ENCODE results near the gene GPBP1. TPM values are rescaled to one million over a fixed set of nuclear protein-coding genes. Genes with fewer than 3 reads are reported as not detected.
"Not testable (repeated sequence)": the region's sequence is repeated elsewhere in the genome, so short reads cannot be mapped to it uniquely, and the experiment has no call there.

The GPBP1 gene
- total and polyA plus RNA-seq, 2 donors (not counting 1 experiment from before 2014, with no cell fraction given) = 50.4 to 82.1 TPM

DNA sequence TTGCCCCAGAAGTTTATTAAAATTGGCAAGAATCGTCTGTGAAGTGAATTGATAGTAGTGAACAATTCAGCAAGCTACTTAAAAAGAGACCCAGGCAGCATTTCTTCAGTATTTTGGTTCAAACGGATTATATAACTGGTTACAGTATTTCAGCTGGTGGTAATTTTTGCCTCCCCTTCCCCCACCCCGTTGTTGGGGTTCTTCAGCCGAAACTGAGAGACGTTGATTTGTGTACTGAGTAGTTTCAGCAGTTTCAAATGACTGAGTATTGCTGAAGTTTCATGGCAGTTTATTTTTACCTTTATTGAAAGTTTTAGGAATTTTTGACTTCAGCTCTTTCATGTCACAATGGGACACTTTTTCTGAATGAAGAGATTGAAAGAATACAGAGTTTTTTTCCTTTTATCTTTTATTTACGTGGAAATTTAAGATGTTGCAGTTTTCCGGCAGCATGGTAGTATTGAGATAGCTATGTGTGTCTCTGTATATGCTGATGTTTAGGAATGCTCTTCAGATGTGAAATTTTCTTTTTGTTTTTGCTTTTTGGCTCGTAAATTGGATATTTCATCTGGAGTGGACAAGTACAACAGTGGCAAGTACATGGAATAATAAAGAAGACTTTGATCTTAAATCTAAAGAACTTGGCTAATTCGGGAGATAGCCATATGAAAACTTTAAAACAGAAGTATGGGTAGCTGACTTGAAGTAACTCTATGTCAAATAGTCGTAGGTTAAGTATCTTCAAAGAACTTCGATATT is 1.9 kb downstream of the GPBP1 start:
- Histone ChIP-seq H2AFZ (ENCODE audit: low read length) (no peak overlapping the region), H3K9me3 (ENCODE audit: control insufficient read depth, insufficient read depth, low read depth, low read length) (no peaks in the 10 kb centered on the region), H3K79me2 (ENCODE audit: control insufficient read depth, insufficient read depth, low read length) (peaks cover 68% of the 10 kb centered on the region), H3K4me3 (replicated peaks in 1 of 4; ENCODE audit: control extremely low read depth in 1 of 4, insufficient read depth in 1 of 4, low read depth in 3 of 4, low read length in 4 of 4) (peak overlapping the region; percentile 95 to 98 (median 98)), H3K4me1 (ENCODE audit: control insufficient read depth, extremely low read depth, insufficient read depth, low read length) (peaks cover 6% of the 10 kb centered on the region), H4K20me1 (ENCODE audit: control insufficient read depth, extremely low read depth, insufficient read depth, low read length) (peaks cover 3% of the 10 kb centered on the region), H3K27ac (ENCODE audit: insufficient read depth, low read length) (peak overlapping the region; percentile 75), H3K36me3 (ENCODE audit: control insufficient read depth, insufficient read depth, low read length) (no peaks in the 10 kb centered on the region), H3K9ac (ENCODE audit: insufficient read depth, low read length) (peak overlapping the region; percentile 26), H3K27me3 (ENCODE audit: control insufficient read depth, insufficient read depth, low read length) (no peaks in the 10 kb centered on the region), H3K4me2 (ENCODE audit: extremely low read depth, insufficient read depth, low read length) (peak overlapping the region; percentile 98)
- TF ChIP-seq, protein P1, sequence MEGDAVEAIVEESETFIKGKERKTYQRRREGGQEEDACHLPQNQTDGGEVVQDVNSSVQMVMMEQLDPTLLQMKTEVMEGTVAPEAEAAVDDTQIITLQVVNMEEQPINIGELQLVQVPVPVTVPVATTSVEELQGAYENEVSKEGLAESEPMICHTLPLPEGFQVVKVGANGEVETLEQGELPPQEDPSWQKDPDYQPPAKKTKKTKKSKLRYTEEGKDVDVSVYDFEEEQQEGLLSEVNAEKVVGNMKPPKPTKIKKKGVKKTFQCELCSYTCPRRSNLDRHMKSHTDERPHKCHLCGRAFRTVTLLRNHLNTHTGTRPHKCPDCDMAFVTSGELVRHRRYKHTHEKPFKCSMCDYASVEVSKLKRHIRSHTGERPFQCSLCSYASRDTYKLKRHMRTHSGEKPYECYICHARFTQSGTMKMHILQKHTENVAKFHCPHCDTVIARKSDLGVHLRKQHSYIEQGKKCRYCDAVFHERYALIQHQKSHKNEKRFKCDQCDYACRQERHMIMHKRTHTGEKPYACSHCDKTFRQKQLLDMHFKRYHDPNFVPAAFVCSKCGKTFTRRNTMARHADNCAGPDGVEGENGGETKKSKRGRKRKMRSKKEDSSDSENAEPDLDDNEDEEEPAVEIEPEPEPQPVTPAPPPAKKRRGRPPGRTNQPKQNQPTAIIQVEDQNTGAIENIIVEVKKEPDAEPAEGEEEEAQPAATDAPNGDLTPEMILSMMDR (conservative IDR thresholded peaks at IDR 0.05 in 1 of 2, IDR thresholded peaks at IDR 0.05 in 1 of 2; ENCODE audit: low read depth in 1 of 2, low read length in 2 of 2) = no peak
- no peak for TF ChIP-seq EZH2 (IDR thresholded peaks at IDR 0.05; ENCODE audit: low read length, missing control alignments)
- no peak for DNase-seq (ENCODE audit: low read depth in 2 of 2)

DNA sequence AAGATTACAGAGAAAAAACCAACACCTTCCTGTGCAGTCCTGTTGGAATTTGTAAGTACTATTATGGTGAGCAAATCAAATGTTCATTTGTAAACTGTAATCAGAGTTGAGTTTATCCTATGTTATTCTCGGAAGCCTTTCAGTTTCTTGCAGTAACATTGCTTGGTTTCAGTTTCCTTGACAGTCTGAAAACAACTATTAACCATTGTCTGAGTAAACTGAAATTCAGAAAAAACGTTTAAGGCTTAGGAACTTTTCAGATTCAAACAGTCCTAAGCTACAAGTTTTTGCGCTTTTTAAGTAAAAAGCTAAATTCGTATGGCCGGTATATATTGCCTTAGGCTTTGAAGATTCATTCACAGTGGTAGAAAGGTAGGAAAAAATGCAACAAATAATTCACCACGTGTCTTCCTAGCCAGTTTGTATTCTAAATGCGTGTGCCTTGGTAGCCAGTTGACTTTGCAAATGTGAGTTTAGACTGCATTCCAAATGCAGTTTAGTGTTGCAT is 2.5 kb downstream of the GPBP1 start:
- DNase-seq (ENCODE audit: low read depth in 2 of 2) = peak; percentile 85 to 89
- peak overlapping the region; percentile 95 to 98 (median 98) for H3K4me3 ChIP-seq (replicated peaks in 1 of 4; ENCODE audit: control extremely low read depth in 1 of 4, insufficient read depth in 1 of 4, low read depth in 3 of 4, low read length in 4 of 4)
- H3K27ac ChIP-seq (ENCODE audit: insufficient read depth, low read length) = peak overlapping the region; percentile 75
- H3K9ac ChIP-seq (ENCODE audit: insufficient read depth, low read length) = no peak overlapping the region
- peaks cover 6% of the 10 kb centered on the region for H3K4me1 ChIP-seq (ENCODE audit: control insufficient read depth, extremely low read depth, insufficient read depth, low read length)
- TF ChIP-seq EZH2 (IDR thresholded peaks at IDR 0.05; ENCODE audit: low read length, missing control alignments) = no peak
- TF ChIP-seq, protein P1 (conservative IDR thresholded peaks at IDR 0.05 in 1 of 2, IDR thresholded peaks at IDR 0.05 in 1 of 2; ENCODE audit: low read depth in 1 of 2, low read length in 2 of 2) = no peak
- no peak overlapping the region for H2AFZ ChIP-seq (ENCODE audit: low read length)
- no peaks in the 10 kb centered on the region for H3K36me3 ChIP-seq (ENCODE audit: control insufficient read depth, insufficient read depth, low read length)
- H3K79me2 ChIP-seq (ENCODE audit: control insufficient read depth, insufficient read depth, low read length) = peaks cover 74% of the 10 kb centered on the region
- peak overlapping the region; percentile 98 for H3K4me2 ChIP-seq (ENCODE audit: extremely low read depth, insufficient read depth, low read length)
- H3K9me3 ChIP-seq (ENCODE audit: control insufficient read depth, insufficient read depth, low read depth, low read length) = no peaks in the 10 kb centered on the region
- H4K20me1 ChIP-seq (ENCODE audit: control insufficient read depth, extremely low read depth, insufficient read depth, low read length) = peaks cover 3% of the 10 kb centered on the region
- H3K27me3 ChIP-seq (ENCODE audit: control insufficient read depth, insufficient read depth, low read length) = no peaks in the 10 kb centered on the region

DNA sequence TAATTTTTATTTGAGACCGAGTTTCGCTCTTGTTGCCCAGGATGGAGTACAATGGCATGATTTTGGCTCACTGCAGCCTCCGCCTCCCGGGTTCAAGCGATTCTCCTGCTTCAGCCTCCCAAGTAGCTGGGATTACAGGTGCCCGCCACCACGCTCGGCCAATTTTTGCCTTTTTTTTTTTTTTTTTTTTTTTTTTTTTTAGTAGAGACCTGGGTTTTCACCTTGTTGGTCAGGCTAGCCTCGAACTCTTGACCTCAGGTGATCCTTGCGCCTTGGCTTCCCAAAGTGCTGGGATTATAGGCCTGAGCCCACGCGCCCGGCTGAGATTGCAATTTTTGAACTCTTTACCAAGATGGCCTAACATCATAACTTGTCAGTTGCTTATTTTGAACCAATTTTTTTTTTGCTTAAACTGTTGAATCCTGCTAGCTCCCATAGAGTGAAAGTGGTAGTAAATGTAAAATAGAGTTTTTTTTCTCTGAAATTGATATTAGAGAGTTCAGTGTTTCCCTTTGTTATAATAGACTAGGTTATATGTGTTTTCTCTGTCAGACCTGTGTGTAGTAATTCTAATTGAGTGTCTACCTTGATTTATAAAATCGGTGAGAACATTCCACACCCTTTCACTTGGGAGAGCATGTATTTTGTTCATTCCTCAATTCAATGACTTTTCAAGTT is 3.8 kb downstream of the GPBP1 start:
- Histone ChIP-seq H3K4me1 (ENCODE audit: control insufficient read depth, extremely low read depth, insufficient read depth, low read length) (peaks cover 6% of the 10 kb centered on the region), H3K27ac (ENCODE audit: insufficient read depth, low read length) (no peak overlapping the region), H3K27me3 (ENCODE audit: control insufficient read depth, insufficient read depth, low read length) (no peaks in the 10 kb centered on the region), H3K9me3 (ENCODE audit: control insufficient read depth, insufficient read depth, low read depth, low read length) (no peaks in the 10 kb centered on the region), H2AFZ (ENCODE audit: low read length) (no peak overlapping the region), H3K4me2 (ENCODE audit: extremely low read depth, insufficient read depth, low read length) (peak overlapping the region; percentile 98), H3K79me2 (ENCODE audit: control insufficient read depth, insufficient read depth, low read length) (peaks cover 86% of the 10 kb centered on the region), H3K9ac (ENCODE audit: insufficient read depth, low read length) (no peak overlapping the region), H4K20me1 (ENCODE audit: control insufficient read depth, extremely low read depth, insufficient read depth, low read length) (peaks cover 3% of the 10 kb centered on the region), H3K4me3 (replicated peaks in 1 of 4; ENCODE audit: control extremely low read depth in 1 of 4, insufficient read depth in 1 of 4, low read depth in 3 of 4, low read length in 4 of 4) (peak overlapping the region; percentile 33 to 98 (median 98)), H3K36me3 (ENCODE audit: control insufficient read depth, insufficient read depth, low read length) (no peaks in the 10 kb centered on the region)
- TF ChIP-seq, protein P1 (conservative IDR thresholded peaks at IDR 0.05 in 1 of 2, IDR thresholded peaks at IDR 0.05 in 1 of 2; ENCODE audit: low read depth in 1 of 2, low read length in 2 of 2) = no peak
- no peak for TF ChIP-seq EZH2 (IDR thresholded peaks at IDR 0.05; ENCODE audit: low read length, missing control alignments)
- no peak for DNase-seq (ENCODE audit: low read depth in 2 of 2)

DNA sequence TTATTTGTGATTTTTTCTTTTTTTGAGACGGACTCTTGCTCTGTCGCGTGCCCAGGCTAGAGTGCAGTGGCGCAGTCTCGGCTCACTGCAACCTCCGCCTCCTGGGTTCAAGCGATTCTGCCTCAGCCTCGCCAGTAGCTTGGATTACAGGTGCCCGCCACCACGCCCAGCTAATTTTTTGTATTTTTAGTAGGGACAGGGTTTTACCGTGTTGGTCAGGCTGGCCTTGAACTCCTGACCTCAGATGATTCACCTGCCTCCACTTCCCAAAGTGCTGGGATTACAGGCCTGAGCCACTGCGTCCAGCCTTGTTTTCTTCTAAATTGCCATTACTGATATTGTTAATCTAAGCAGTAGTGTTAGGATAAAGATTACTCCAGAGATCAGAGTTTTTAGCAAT is 4.4 kb downstream of the GPBP1 start:
- not testable (repeated sequence) for DNase-seq (ENCODE audit: low read depth in 2 of 2); H3K27me3 ChIP-seq (ENCODE audit: control insufficient read depth, insufficient read depth, low read length); H3K27ac ChIP-seq (ENCODE audit: insufficient read depth, low read length); H3K36me3 ChIP-seq (ENCODE audit: control insufficient read depth, insufficient read depth, low read length); H3K9me3 ChIP-seq (ENCODE audit: control insufficient read depth, insufficient read depth, low read depth, low read length); H2AFZ ChIP-seq (ENCODE audit: low read length); H4K20me1 ChIP-seq (ENCODE audit: control insufficient read depth, extremely low read depth, insufficient read depth, low read length); H3K9ac ChIP-seq (ENCODE audit: insufficient read depth, low read length); H3K4me1 ChIP-seq (ENCODE audit: control insufficient read depth, extremely low read depth, insufficient read depth, low read length)
- Histone ChIP-seq H3K4me2 (ENCODE audit: extremely low read depth, insufficient read depth, low read length) (peak overlapping the region; percentile 21), H3K4me3 (replicated peaks in 1 of 4; ENCODE audit: control extremely low read depth in 1 of 4, insufficient read depth in 1 of 4, low read depth in 3 of 4, low read length in 4 of 4) (peak overlapping the region; percentile 33 to 98 (median 98)), H3K79me2 (ENCODE audit: control insufficient read depth, insufficient read depth, low read length) (peaks cover 92% of the 10 kb centered on the region)
